RPMI8226 (cell line): ENCODE data around the gene ZNF248.
"Not testable (repeated sequence)": the region's sequence is repeated elsewhere in the genome, so short reads cannot be mapped to it uniquely, and the experiment has no call there.

ENCODE experiments used
- DNase-seq: peaks from one replicate; pipeline ENCODE4 v3.0.0-alpha.2; 2015

Gene ZNF248

DNA sequence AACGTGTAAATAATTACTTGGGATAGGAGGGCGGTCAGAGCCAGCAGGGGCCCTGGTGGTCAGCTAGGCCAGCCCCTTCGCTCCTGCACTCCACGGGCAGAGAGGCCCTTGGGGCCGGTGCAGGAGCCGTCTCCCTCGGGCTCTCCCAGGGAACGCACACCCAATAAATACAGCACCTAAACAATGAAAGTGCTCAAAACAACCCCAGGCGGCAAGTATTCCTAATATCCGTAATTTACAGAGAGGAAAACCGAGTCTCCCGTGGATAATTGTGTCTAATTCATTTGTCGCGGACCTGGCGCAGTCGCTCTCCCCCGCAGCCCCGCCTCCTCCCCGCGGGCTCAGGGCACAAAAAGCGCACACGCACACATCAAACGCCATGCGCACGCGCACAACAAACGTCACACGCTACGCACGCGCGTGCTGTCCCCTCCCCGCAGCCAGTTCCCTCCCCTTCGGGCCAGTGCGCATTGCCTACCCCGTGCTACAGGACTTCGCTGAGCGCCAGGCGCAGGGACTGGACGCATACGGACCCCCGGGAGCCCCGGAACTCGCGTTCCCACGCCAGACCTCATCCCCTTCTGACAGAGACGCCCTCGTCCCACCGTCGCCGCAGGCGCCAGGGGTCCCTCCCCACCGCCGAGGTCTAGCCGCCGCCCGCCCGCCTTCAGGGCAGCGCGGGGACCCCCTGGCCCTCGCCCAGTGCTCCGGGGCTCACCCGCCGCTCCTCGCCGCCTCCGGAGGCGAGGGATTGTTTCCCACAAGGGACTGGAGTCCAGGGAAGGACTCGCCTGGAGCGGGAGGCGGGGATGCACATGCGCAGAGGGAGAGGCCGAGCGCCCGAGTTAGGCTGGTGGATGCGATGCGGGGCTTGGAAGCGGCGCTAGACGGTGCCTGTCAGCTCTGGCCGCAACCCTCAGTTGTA lies at the start of gene ZNF248:
Gene ZNF248, minus strand, starts transcription at position 324 of the 925 bp plus-strand sequence. CDS start 1,300 bp downstream, outside the sequence.
- peak; percentile 95 for DNase-seq

DNA sequence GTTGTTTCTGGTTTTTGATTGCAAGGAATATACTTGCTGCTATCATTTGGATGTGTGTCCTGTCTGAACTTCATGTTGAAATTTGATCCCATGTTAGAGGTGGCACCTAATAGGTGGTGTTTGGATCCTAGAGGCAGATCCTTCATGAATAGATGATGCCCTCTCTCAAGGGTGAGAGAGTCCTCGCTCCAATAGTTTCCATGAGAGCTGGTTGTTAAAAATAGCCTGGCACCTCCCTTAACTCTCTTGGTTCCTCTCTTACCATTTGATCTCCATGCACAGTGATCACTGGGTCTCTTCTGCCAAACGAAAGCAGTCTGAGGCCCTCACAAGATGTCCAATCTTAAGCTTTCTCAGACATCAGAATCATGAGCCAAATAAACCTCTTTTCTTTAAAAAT lies 49.0 kb upstream of the ZNF248 start:
- DNase-seq, result no peak

DNA sequence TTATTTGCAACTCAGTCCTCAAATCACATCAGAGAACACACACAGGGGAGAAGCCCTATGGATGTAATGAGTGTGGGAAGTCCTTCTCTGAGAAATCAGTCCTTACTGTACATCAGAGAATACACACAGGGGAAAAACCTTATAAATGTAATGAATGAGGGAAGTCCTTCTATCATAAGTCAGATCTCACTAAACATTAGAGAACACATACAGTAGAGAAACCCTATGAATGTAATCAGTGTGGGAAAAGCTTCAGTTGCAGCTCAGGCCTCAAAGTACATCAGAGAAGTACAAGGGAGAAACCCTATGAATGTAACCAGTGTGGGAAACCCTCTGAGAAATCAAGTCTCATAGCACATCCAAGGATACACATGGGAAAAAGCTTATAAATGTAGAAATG lies 39.0 kb upstream of the ZNF248 start:
- no peak for DNase-seq

DNA sequence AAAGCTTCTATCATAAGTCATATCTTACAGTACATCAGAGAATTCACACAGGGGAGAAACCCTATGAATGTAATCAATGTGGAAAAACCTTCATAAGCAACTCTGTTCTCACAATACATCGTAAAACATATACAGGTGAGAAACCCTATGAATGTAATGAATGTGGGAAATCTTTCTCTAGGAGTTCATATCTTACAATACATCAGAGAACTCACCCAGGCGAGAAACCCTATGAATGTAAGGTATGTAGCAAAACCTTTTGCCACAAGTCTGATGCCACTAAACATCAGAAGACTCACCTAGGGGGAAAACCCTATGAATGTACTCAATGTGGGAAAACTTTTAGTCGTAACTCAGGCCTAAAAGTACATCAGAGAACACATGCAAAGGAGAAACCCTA lies 38.3 kb upstream of the ZNF248 start:
- DNase-seq, result no peak

DNA sequence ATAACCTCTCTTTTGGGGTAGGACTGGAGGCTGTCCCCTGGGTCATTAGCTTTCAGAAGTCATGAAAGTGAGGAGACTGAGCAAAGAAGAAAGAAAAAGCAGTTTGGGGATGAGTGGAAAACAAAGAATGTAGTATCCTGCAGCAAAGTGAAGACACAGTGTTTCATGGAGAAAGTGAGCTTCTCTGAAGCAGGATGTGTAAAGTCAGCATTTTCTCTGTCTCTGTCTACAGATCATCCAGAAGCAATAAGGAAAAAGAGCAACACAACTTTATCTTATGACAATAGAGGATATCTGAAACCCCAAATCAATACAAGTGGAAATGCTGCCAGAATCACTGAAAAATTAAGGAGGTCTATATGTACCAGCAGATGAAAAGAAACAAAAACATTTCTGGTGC lies 28.4 kb upstream of the ZNF248 start:
- no peak for DNase-seq

DNA sequence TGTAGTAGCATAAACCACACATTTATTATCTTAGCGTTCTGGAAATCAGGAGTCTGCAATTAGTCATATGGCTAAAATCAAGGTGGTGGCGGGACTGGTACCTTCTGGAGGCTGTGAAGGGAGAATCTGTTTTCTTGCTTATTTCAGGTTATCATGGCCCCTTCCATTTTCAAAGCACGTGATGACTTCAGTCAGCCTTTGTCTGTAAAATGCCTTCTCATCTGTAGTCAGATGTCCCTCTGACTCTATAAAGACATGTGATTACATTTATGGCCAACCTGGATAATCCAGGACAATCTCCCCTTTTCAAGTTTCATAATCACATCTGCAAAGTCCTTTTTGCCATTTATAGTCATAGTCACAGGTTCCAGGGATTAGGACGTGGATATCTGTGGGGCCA lies 15.5 kb upstream of the ZNF248 start:
- DNase-seq, result no peak

DNA sequence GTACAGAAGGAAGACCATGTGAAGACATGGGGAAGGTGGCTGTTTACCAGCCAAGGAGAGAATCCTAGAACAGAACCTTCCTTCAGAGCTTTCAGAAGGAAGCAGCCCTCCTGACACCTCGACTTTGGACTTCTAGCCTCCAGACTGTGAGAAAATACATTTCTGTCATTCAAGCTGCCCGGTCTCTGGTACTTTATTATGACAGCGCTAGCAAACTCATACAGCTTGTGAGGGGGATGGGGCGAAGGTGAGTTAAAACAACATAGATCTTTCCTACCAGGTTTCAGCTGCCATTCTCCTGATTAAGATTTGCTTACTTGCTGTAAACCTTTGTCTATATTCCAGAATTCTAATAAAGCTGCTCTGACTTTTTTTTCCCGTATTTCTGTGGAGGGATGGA lies 14.9 kb upstream of the ZNF248 start:
- no peak for DNase-seq

DNA sequence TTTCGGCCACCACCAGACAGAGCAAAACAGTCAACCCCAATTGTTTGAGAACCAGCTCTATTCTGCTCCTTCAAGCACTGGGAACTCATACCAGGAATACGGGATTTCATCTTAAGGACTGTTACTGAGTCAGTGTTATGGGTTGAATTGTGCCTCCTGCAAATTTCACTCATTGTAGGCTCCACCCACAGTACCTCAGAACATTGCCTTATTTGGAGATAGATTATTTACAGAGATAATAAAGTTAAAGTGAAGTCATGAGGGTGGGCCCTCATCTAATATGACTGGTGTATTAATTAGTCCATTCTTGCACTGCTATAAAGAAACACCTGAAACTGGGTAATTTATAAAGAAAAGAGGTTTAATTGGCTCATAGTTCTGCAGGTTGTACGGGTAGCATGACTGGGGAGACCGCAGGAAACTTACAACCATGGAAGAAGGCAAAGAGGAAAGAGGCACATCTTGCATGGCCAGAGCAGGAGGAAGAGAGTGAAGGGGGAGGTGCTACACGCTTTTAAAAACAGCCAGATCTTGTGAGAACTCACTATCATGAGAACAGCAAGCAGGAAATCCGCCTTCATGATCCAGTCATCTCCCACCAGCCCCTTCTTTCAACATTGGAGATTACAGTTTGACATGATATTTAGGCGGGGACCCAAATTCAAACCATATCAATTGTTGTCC lies 14.3 kb upstream of the ZNF248 start:
- no peak for DNase-seq

DNA sequence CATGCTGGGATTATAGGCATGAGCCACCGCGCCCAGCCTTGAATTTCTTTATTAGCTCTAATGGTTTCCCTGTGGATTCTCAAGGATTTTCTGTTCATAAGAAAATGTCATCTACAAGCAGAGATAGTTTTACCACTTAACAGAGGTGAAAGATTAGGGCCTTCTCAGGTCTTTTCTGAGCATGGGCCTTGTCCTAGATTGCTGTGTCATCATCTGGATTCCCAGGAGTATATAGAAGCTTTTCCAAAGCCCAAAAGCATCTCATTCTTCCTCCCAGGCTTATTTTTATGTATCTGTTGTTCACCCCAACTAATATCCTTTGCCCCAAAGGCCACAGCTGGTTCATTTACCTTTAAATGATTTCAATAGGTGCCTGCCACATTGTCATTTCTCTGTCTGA lies 13.7 kb upstream of the ZNF248 start:
- DNase-seq, result no peak

DNA sequence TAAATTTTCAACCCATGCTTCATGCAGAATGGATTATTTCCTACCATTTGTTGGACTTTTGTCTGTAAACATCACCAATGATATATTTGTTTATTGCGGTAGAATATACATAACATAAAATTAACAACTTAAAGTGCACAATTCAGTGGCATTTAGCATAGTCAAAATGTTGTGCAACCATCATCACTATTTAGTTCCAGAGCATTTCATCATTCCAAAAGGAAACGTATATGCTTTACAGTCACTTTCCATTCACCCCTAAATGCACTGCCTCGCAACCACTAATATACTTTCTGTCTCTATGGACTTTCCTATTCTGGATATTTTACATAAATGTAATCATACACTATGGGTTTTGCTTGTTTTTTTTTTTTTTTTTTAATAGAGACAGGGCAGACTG lies 11.4 kb upstream of the ZNF248 start:
- no peak for DNase-seq

DNA sequence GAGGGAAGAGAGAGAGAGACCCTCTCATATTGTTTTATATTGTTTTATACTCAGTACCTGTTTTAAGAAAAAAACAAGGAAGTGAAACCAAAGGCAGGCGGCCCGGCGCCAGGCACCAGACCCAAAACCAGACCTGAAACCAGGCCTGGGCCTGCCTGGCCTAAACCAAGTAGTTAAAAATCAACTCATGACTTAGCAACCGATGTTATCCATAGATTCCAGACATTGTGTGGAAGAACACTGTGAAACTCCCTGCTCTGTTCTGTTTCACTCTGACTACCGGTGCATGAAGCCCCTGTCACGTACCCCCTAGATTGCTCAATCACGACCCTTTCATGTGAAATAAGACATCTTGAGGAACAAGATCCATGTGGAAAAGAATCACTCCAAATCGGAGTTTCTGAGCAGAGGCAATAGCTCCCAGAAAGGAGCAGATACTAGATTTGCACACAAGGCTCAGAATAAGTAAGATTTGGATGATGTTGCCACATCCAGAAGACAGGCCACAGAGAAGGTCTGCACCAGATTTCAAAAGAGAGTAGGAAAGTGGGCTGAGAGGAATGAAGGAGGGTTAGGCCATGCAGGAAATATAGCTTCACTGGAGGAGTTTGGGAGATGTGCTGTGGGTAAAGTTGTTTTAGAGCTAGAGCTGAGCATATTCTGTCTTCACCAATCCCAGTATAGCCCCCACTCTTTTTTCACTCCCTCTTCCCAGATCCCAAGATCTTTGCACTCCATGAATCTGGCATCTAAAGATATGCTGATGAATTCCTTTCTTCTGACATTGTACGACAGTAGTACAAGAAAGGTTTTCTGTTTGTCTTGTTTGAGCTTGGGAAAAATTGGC lies 8.8 kb upstream of the ZNF248 start:
- DNase-seq, result peak; percentile 65

DNA sequence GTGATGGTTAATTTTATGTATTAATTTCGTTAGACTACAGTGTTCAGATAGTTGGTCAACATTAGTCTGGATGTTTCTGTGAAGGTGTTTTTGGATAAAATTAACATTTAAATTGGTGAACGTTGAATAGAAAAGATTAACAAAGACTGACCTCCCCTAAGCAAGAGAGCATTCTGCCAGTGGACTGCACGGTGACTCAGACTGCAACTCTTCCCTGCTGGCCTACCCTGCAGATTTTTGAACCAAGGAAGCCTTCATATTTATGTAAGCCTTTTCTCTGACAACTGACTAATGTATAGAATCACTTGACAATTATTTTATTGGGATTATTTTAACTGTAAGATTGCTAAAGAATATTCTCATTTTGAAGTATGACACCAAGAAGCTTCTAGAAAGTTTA lies 7.9 kb upstream of the ZNF248 start:
- no peak for DNase-seq

DNA sequence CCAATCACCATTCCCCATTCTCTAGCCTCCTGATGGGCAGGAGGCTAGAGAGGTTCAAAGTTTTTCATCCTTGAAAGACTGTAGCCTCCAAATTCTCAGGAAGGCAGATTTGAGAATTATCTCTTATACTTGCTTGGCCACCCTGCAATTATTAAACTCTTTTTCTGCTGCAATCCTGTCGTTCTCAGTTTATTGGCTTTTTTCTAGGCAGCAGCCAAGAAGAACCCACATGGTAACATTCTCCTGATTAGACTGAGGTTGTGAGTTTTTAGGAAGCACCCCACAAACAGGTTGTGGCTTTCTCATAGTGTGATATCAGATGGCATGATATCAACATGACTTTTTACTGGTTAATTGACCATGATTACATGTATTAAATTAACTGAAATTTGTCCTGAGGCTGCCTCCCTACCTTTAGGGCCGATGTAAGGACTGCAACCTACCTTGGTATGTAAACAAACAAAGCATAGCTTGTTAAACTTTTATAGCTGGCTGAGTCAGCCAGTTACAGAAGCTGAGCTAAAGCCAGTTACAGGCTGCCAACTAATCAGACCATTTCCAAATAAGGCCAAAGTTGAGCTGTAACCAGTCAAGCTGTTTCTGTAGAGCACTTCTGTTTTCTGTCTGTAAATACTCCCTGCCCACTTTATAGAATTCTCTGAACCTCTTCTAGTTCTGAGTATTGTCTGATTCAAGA lies 3.2 kb upstream of the ZNF248 start:
- peak; percentile 35 for DNase-seq

DNA sequence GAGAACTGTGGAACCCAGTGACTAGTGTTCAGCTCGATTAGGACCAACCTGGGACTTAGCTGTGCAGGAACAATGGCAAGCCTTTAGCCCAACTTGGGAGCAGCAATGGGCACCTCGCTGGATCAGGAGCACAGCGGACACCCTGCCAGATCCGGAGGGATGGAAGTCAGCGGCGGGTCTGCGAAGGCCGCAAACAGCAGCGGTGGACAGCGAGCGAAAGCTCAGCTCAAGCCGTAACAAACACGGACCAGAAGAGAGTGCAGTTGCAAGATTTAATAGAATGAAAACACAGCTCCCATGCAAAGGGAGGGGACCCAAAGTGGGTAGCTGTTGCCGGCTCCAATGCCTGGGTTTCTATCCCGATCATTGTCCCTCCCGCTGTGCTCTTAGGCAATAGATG lies 1.9 kb upstream of the ZNF248 start:
- DNase-seq, result not testable (repeated sequence)

DNA sequence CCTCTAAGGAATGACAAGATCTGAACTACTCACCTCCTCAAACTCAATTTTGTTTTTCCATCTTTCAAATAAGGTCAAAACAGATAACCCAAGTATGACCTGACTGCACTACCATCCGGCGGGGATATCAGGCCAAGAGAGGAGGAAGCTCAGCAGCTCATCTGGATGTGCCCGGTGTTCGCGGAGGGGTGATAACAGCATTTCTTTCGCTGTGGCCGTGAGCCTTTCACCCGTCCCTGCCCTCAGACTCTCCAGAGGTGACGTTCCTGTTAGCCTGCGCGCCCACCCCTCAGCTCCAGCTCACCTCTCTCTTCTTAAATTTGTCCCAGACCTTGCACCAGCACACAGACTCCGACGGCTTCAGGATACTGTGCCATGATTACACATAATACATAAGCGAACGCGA lies 526 bp downstream of the ZNF248 start:
- peak; percentile 35 for DNase-seq

DNA sequence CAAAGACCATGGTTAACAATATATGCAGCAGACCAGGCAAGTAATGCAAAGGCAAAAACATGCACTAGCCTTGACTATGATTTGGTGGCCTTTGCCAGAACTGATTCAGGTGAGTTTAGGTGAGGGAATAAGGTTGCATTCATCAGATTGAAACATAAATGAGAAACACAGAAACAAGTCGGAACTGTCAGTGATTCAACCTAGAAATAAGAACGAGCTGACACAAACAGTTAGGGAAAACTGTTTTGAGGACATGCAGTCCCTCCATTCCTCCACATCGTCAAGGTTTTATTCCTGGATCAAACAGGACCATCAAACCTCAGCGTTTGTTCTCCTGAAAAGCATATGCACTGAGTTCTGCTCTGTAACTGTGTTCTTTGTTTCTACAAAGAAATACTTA lies 1.8 kb downstream of the ZNF248 start:
- DNase-seq, result no peak

DNA sequence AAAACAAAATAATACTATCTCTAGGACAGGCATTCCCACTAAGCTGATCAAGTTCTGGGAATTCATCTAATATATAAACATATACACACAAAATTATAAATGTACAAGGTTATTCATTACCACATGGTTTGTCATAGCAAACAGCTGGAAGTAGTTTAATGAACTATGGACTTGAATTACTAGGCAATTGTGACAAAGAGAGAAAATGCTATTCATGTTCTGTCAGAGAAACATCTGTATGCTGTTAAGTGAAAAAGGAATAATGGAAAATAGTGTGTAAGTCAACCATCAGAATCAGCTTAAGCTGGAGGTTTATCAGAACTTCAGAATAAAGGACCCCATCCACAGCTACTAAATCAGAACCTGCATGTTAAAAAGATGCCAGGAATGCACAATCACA lies 2.8 kb downstream of the ZNF248 start:
- DNase-seq, result no peak

DNA sequence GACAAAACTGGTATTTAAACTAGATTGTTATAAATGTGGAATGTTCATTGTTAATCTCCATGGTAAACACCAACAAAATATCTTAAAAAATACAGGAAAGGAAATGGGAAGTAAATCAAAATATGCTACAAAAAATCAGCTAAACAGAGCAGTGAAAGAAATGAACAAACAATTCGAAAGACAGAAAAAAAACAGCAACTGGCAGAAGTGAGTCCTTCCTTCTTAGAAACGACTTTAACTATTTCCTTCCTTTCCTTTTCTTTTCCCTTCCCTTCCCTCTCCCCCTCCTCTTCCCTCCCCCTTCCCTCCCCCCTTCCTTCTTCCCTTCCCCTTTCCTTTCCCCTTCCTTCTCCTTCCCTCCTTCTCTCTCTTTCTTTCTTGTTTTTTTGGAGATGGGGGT lies 12.8 kb downstream of the ZNF248 start:
- no peak for DNase-seq

DNA sequence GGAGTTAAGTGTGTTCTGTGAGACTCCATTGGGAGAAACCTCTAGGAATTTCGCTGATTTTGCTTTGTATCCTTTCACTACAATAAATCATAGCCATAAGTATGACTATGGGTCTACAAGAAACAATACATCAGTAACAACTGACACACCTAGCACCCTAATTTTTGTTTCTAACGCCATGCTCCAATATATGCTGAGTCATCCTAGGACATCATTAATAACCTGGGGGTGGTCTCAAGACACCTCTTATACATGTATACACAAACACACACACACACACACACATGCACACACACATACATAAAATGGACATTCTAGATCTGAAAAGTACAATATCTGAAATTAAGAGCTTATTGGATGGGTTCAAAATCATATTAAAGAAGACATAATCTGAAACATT lies 18.2 kb downstream of the ZNF248 start:
- no peak for DNase-seq

DNA sequence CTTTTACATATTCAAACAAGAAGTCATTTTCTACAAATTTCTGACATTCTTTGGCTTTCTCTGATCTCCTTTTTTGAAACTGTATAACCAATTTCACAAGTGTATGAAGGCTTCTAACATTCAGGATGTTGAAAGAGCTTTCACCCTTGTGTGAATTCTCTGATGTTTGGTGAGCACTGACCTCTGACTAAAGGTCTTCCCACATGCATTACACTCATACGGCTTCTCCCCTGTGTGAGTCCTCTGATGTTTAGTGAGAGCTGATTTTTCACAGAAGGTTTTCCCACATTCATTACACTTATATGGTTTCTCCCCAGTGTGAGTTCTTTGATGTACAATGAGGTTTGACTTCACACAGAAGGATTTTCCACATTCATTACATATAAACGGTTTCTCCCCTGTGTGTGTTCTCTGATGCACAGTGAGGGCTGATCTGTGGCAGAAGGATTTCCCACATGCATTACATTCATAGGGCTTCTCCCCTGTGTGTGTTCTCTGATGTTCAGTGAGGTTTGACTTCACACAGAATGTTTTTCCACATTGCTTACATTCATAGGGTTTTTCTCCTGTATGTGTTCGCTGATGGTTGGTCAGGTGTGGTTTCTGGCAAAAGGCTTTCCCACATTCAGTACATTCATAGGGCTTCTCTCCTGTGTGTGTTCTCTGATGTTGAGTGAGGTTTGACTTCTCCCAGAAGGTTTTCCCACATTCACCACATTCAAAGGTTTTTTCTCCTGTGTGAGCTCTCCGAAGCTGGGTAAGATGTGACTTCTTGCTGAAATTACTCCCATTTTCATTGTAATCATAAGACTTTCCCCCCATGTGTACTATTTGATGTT lies 25.7 kb downstream of the ZNF248 start:
- no peak for DNase-seq

DNA sequence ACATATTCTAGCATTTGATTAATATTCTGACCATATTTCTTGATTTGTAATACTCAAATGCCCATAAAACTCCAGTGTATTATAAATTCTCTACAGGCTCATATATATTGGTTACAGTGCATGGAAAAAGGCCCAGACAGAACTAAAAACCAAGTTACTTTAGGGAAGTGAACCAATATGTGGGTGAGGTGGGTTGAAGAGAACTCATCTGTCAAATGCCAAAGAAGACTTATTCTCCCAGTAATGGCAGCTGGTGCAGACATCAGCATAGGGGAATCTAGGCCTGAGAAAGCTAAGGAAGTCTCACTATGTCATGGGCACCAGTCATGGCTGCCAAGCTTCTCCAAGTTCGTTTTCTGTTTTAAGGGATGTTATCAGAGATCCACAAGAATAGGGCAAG lies 30.6 kb downstream of the ZNF248 start:
- no peak for DNase-seq

DNA sequence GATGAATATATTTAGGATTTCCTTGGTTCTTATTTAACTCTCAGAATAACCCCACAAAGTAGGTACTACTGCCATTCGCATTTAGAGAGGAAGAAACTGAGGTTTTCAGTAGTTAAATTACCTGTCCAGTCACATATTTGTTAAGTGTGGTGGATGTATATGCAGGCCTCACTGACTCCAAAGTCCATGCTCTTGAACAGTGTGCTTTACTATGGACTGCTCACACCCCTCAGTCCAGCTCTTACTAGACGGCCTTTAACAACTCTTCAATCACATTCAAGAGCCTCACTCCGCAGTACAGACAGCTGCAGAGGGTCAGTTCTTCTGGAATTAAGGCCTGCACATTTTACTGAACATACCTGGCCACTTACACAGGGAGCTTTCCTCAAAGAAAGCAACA lies 36.2 kb downstream of the ZNF248 start:
- DNase-seq, result no peak
